ENCODE results near the gene IPO13.

The IPO13 gene

GRCh38 chr1:43971336-43971980 lies 24.7 kb downstream of the IPO13 start:
- no peak overlapping the region for H3K27ac ChIP-seq
- TF ChIP-seq ZFX (IDR thresholded peaks at IDR 0.05) = no peak
- no peak for TF ChIP-seq CTCF (conservative IDR thresholded peaks at IDR 0.05)

- TF ChIP-seq ZFX (IDR thresholded peaks at IDR 0.05) (no peak), CTCF (conservative IDR thresholded peaks at IDR 0.05) (no peak)
- H3K27ac ChIP-seq = peak overlapping the region; percentile 96
These were observed 27.3 kb downstream of the IPO13 start for GRCh38 chr1:43973981-43974442.

- TF ChIP-seq ZFX (IDR thresholded peaks at IDR 0.05) (peak; percentile 69; the same call in 1 of the 2 replicates), CTCF (conservative IDR thresholded peaks at IDR 0.05) (no peak; the same call in 1 of the 2 replicates)
- H3K27ac ChIP-seq = peak within 1 kb of the TSS; percentile 96
These were observed 27.9 kb downstream of the IPO13 start, which contains the start of gene ATP6V0B for GRCh38 chr1:43974443-43975248. TSS of gene ATP6V0B (plus strand) at chr1:43974960. CDS start at chr1:43975041, 81 bp downstream.

- no peak for TF ChIP-seq ZFX (IDR thresholded peaks at IDR 0.05)
- TF ChIP-seq CTCF (conservative IDR thresholded peaks at IDR 0.05) = no peak
- peak overlapping the region; percentile 96 for H3K27ac ChIP-seq
These were observed 28.7 kb downstream of the IPO13 start for GRCh38 chr1:43975249-43975961.

- peak overlapping the region; percentile 96 for H3K27ac ChIP-seq
- no peak for TF ChIP-seq ZFX (IDR thresholded peaks at IDR 0.05)
- no peak for TF ChIP-seq CTCF (conservative IDR thresholded peaks at IDR 0.05)
These were observed 29.3 kb downstream of the IPO13 start for GRCh38 chr1:43976045-43976444.

- TF ChIP-seq ZFX (IDR thresholded peaks at IDR 0.05) = no peak
- no peak for TF ChIP-seq CTCF (conservative IDR thresholded peaks at IDR 0.05)
- no peak overlapping the region for H3K27ac ChIP-seq
These were observed 30.1 kb downstream of the IPO13 start for GRCh38 chr1:43976890-43977289.

All from C4-2B (cell line).